OCI-LY3 (cell line): Measurements from ENCODE around the gene TSPAN16.
A peak's percentile ranks its signal among the peaks of the same experiment; 100 is the strongest.
"Not testable (repeated sequence)": the region's sequence is repeated elsewhere in the genome, so short reads cannot be mapped to it uniquely, and the experiment has no call there.

Experiments
- H2AFZ ChIP-seq: fragments of 200-600, 300-600 bp; shearing (Covaris generic); 2 replicates; pipeline ENCODE4 v1.6.0; 2014; ENCODE audit warnings: antibody characterized with exemption, low read depth, low read length
- H3K27ac ChIP-seq: fragments of 200-600, 300-600 bp; sonication (generic); 2 replicates; pipeline ENCODE4 v1.5.1; 2014; ENCODE audit warnings: mild to moderate bottlenecking, low read length, moderate library complexity, mixed read lengths
- H3K27me3 ChIP-seq: fragments of 200-600, 300-600 bp; sonication (generic); 2 replicates; pipeline ENCODE4 v1.6.1; 2014; ENCODE audit warnings: low read depth, low read length, mixed read lengths
- H3K36me3 ChIP-seq: fragments of 200-600, 300-600 bp; sonication (generic); replicated peaks from 2 replicates; pipeline ENCODE3; 2014; ENCODE audit warnings: low read depth, low read length, mixed read lengths
- H3K4me1 ChIP-seq: fragments of 300-600, 200-600 bp; sonication (generic); 2 replicates; pipeline ENCODE4 v1.6.1; 2014; ENCODE audit warnings: low read length, mixed read lengths
- H3K4me2 ChIP-seq: fragments of 200-600, 300-600 bp; sonication (generic); 2 replicates; pipeline ENCODE4 v1.6.1; 2014; ENCODE audit warnings: low read length, mixed read lengths
- H3K4me3 ChIP-seq: fragments of 300-600, 200-600 bp; sonication (generic); 2 replicates; pipeline ENCODE4 v1.5.1; 2014; ENCODE audit warnings: antibody characterized with exemption, mild to moderate bottlenecking, low read length, moderate library complexity
- H3K79me2 ChIP-seq: fragments of 300-600, 200-600 bp; shearing (Covaris generic); 2 replicates; pipeline ENCODE4 v1.6.1; 2014; ENCODE audit warnings: mild to moderate bottlenecking, low read length, mixed read lengths
- H3K9ac ChIP-seq: fragments of 300-600, 200-600 bp; shearing (Covaris generic); 2 replicates; pipeline ENCODE4 v1.6.0; 2014; ENCODE audit warnings: mild to moderate bottlenecking, low read length, moderate library complexity
- H3K9me3 ChIP-seq: fragments of 200-600, 300-600 bp; shearing (Covaris generic); 2 replicates; pipeline ENCODE4 v1.6.1; 2014; ENCODE audit warnings: low read length, mixed read lengths; ENCODE audit not compliant: insufficient read depth
- H4K20me1 ChIP-seq: fragments of 200-600, 300-600 bp; sonication (generic); 2 replicates; pipeline ENCODE4 v1.6.1; 2016; ENCODE audit warnings: low read length, mixed read lengths; ENCODE audit not compliant: insufficient read depth
- CTCF ChIP-seq: fragments of 200-600, 300-600 bp; sonication (generic); IDR thresholded peaks from 2 replicates; pipeline ENCODE4 v1.5.1; 2014; ENCODE audit warnings: antibody characterized with exemption, low read length, low read depth
- EZH2phosphoT487 ChIP-seq: fragments of 200-600 bp; shearing (Covaris generic); IDR thresholded peaks from 2 replicates; pipeline ENCODE4 v1.6.1; 2018; ENCODE audit warnings: antibody characterized with exemption, mixed run types, low read depth

The TSPAN16 gene

GRCh38 chr19:11339254-11340098 is 43.5 kb downstream of the TSPAN16 start, which contains the start of gene RAB3D:
Gene RAB3D (minus strand): TSS chr19:11339657. CDS start chr19:11337399, 2,258 bp downstream.
- H3K4me2 ChIP-seq, result peak within 1 kb of the TSS; percentile 76
- H3K9ac ChIP-seq, result peak within 1 kb of the TSS; percentile 74
- peak within 1 kb of the TSS; percentile 72 for H2AFZ ChIP-seq
- no peaks in the 10 kb centered on the region for H3K27me3 ChIP-seq
- H3K27ac ChIP-seq, result no peak within 1 kb of the TSS
- H4K20me1 ChIP-seq, result no peaks in the 10 kb centered on the region
- no peaks in the 10 kb centered on the region for H3K79me2 ChIP-seq
- no peaks in the 10 kb centered on the region for H3K9me3 ChIP-seq
- H3K36me3 ChIP-seq, result peaks cover 14% of the 10 kb centered on the region
- H3K4me1 ChIP-seq, result peaks cover 3% of the 10 kb centered on the region
- H3K4me3 ChIP-seq, result peak within 1 kb of the TSS; percentile 82
- no peak for TF ChIP-seq CTCF
- TF ChIP-seq EZH2phosphoT487, result no peak

GRCh38 chr19:11340099-11340467 is 44.1 kb downstream of the TSPAN16 start:
- H3K36me3 ChIP-seq, result peaks cover 12% of the 10 kb centered on the region
- peak overlapping the region; percentile 82 for H3K4me3 ChIP-seq
- not testable (repeated sequence) for H3K27me3 ChIP-seq, H3K79me2 ChIP-seq, H3K27ac ChIP-seq, H3K4me1 ChIP-seq, H3K9me3 ChIP-seq, H4K20me1 ChIP-seq
- peak overlapping the region; percentile 76 for H3K4me2 ChIP-seq
- peak overlapping the region; percentile 72 for H2AFZ ChIP-seq
- peak overlapping the region; percentile 21; the same call in 1 of the 2 replicates for H3K9ac ChIP-seq

- Histone ChIP-seq H3K36me3 (peaks cover 7% of the 10 kb centered on the region), H3K27ac (no peak overlapping the region), H3K4me3 (no peak overlapping the region), H4K20me1 (no peaks in the 10 kb centered on the region), H2AFZ (no peak overlapping the region), H3K9ac (no peak overlapping the region), H3K9me3 (no peaks in the 10 kb centered on the region), H3K4me2 (no peak overlapping the region), H3K27me3 (no peaks in the 10 kb centered on the region), H3K4me1 (peaks cover 13% of the 10 kb centered on the region), H3K79me2 (peaks cover 11% of the 10 kb centered on the region)
- TF ChIP-seq CTCF, result no peak
- TF ChIP-seq EZH2phosphoT487, result no peak
Measured at GRCh38 chr19:11342429-11342828, 46.5 kb downstream of the TSPAN16 start.

- Histone ChIP-seq H2AFZ (no peak overlapping the region), H3K36me3 (peaks cover 7% of the 10 kb centered on the region), H4K20me1 (no peaks in the 10 kb centered on the region), H3K9ac (peak overlapping the region; percentile 93), H3K27ac (no peak overlapping the region), H3K4me1 (peaks cover 9% of the 10 kb centered on the region), H3K27me3 (no peaks in the 10 kb centered on the region), H3K9me3 (0 out of 2 replicates have a peak, but pooled peaks cover 3% of the 10 kb centered on the region), H3K79me2 (peaks cover 11% of the 10 kb centered on the region), H3K4me3 (peak overlapping the region; percentile 90), H3K4me2 (peak overlapping the region; percentile 81)
- TF ChIP-seq CTCF, result no peak
- TF ChIP-seq EZH2phosphoT487, result no peak
Measured at GRCh38 chr19:11345122-11345803, 49.3 kb downstream of the TSPAN16 start.
